8988T (cell line): ENCODE measurements around the gene LRIG1.

Experiments
- DNase-seq: peaks from one replicate; pipeline ENCODE4 v3.0.0; 2011

The LRIG1 gene, protein sequence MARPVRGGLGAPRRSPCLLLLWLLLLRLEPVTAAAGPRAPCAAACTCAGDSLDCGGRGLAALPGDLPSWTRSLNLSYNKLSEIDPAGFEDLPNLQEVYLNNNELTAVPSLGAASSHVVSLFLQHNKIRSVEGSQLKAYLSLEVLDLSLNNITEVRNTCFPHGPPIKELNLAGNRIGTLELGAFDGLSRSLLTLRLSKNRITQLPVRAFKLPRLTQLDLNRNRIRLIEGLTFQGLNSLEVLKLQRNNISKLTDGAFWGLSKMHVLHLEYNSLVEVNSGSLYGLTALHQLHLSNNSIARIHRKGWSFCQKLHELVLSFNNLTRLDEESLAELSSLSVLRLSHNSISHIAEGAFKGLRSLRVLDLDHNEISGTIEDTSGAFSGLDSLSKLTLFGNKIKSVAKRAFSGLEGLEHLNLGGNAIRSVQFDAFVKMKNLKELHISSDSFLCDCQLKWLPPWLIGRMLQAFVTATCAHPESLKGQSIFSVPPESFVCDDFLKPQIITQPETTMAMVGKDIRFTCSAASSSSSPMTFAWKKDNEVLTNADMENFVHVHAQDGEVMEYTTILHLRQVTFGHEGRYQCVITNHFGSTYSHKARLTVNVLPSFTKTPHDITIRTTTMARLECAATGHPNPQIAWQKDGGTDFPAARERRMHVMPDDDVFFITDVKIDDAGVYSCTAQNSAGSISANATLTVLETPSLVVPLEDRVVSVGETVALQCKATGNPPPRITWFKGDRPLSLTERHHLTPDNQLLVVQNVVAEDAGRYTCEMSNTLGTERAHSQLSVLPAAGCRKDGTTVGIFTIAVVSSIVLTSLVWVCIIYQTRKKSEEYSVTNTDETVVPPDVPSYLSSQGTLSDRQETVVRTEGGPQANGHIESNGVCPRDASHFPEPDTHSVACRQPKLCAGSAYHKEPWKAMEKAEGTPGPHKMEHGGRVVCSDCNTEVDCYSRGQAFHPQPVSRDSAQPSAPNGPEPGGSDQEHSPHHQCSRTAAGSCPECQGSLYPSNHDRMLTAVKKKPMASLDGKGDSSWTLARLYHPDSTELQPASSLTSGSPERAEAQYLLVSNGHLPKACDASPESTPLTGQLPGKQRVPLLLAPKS

DNA sequence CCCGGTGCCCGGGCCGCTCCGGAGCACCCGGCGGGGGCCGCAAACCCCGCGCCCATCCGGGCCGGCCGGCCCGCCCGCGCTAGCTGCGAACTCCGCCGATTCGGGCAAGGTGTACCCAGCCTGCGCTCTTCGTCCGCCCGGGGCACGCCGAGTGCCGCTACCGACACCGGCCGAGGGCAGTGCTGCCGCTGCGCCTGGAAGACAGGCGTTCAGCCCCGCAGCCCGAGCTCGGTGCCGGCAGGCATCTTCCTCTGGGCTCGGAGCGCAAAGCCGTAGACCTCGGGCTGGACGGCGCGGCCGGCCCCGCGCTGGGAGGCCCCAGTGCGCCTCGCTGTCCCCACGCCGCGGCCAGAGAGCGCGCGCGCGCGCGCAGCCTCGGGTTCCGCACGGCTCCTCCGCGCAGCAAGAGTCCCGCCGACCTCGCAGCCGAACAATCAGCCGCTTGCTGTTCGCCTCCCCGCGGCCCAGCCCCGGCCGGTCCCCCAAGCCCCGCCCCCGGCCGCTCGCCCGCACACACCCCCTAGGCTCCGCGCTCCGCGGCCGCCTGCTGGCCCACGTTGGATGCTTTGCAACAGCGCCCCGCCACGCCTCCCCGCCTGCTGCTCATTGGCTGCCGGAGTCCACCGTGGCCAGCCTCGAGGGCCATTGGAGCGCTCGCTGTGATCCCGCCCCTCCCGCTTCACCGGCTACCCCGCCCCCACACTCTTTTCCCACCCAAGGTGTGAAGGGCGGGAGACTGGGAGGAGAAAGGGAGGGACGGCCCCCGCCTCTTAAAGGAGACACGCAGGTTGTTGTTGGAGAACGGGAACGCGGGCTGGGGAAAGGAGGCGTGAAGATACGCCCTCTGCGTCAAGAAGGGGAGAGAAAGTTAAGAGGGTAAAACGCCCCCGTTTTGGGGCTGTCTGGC lies at the start of gene LRIG1:
Gene LRIG1, minus strand, starts transcription at position 447 of the 907 bp plus-strand sequence. CDS start 615 bp downstream, outside the sequence.
- DNase-seq: peak; percentile 97

DNA sequence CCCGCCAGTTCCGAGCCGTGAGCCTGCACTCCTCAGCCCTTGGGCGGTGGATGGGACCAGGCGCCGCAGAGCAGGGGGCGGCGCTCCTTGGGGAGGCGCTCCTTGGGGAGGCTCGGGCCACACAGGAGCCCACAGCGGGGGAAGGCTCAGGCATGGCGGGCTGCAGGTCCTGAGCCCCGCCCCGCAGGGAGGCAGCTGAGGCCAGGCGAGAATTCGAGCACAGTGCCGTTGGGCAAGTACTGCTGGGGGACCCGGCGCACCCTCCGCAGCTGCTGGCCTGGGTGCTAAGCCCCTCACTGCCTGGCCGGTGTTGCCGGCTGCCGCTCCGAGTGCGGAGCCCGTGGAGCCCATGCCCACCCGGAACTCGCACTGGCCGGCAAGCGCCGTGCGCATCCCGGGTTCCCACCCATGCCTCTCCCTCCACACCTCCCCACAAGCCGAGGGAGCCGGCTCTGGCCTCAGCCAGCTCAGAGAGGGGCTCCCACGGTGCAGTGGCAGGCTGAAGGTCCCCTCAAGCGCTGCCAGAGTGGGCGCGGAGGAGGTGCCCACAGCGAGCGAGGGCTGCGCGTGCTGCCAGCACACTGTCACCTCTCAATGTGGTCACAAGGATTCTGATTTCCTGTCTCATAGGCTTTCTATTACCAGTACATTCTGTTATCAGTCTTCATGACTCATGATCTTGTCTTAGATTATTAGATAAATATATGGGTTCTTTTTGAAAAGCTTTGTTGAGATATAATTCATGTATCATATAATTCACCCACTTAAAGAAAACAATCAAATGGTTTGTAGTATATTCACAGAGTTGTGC lies 44.0 kb upstream of the LRIG1 start:
- DNase-seq: no peak

DNA sequence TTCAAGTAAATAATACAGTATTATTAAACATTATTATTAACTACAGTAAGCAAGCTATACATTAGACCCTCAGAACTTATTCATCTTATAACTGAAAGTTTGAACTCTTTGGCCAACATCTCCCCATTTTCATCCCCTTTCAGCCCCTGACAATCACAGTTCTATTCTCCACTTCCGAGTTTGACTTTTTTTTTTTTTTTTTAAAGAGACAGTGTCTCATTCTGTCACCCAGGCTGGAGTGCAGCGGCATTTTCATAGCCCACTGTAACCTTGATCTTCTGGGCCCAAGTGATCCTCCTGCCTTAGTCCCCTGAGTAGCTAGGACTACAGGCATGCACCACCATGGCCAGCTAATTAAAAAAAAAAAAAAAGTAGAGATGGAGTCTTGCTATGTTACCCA lies 41.3 kb upstream of the LRIG1 start:
- no peak for DNase-seq

DNA sequence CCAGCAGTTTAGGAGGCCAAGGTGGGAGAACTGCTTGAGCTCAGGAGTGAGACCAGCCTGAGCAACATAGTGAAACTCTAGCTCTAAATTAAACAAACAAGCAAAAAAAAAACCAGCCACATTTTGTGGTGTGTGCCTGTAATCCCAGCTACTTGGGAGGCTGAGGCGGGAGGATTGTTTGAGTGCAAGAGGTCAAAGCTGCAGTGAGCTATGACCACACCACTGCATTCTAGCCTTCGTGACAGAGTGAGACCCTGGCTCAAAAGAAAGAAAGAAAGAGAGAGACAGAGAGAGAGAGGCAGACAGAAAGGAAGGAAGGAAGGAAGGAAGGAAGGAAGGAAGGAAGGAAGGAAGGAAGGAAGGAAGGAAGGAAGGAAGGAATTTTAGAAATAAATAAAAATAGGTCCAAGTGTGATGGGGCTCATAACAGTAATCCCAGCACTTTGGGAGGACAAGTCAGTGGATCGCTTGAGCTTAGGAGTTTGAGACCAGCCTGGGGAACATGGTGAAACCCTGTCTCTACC lies 38.7 kb upstream of the LRIG1 start:
- no peak for DNase-seq

DNA sequence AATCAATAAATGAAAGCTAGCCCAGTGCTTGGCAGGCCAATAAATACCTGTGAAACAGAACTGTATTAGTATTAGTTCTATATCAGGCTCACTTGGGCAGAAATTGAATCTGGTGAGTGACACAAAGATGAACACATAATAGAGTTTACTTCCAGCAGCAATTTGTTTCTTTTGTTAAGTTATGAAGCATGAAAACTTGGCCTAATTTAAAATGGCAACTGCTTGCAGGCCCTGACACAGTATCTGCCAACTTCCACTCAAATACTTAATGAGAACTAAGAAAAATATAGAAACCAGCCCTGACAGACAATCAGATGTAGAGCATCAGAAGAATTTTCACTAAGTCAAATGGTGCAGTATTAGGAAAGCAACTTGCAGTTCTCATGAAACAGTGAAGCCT lies 37.6 kb upstream of the LRIG1 start:
- no peak for DNase-seq

DNA sequence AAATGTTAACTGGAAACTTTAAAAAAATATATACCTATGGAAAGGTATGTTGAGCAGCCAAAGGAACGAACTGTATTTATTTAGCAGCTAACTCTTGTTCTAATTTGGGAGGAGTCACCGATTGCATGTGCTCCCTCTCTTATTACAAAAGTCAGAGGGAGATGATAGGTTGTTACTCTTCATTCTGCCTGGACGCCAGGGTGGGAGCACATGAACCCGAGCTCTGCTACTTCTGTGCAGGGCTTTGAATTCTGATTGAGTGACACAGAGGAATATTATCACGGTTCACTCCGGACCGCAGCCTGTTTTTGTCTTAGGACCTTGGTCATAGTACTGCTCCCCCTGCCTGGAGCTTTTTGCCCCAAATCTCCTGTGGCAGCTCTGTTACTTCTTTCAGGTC lies 36.9 kb upstream of the LRIG1 start:
- DNase-seq: no peak

DNA sequence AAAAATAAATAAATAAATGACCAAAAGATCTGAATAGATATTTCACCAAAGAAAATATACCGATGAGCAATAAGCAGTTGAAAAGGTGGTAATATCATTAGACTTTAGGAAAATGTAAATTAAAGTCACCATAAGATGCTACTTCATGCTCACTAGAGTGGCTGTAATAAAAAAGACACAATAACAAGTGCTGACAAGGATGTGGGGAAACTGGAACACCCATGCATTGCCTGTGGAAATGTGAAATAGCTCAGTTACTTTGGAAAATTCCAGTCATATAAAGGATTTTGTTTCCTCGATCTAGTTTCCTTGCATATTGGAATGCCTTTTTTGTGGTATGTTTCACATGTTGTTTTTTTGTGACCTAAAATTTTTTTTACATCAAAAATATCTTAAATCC lies 36.0 kb upstream of the LRIG1 start:
- no peak for DNase-seq

DNA sequence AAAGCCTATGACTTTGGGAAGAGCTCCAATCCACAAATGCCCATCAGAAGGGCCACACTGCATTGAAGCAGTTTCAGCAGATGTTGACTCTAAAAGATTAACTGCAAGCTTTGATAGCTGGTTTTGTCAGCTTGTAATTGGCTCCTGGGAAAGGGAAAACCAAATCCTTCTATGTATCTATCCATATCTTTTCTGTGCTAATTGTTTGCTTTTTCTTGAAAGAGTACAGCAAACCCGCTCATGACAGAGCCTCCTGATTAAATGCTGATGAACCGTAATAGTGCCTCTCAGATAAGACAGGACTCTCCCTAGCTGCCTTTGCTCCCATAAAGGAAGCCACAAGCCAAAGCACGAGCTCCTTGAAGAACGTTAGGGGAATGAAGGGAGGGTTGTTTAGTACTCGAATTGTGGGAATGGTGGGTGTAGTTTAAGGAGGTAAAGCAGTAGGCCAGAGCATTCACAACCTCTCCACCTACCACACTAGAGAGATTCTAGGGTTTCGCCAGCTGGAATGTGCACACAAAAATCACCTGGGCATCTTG lies 33.6 kb upstream of the LRIG1 start:
- DNase-seq: no peak

DNA sequence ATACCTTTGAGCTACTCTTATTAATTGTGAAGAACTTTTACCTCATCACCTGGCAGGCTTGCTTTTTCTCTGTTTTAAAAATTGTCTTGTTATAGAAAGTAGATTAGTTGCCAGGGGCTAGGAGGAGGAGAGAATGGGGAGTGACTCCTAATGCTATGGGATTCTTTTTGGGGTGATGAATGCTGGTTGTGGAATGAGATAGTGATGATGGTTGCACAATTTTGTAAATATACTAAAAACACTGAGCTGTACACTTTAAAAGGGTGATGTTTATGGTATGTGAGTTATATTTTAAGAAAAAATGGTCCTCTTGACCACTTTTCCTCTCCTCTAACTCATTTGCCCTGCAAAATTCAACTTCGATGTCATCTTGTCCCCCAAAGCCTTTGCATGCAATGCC lies 31.8 kb upstream of the LRIG1 start:
- no peak for DNase-seq

DNA sequence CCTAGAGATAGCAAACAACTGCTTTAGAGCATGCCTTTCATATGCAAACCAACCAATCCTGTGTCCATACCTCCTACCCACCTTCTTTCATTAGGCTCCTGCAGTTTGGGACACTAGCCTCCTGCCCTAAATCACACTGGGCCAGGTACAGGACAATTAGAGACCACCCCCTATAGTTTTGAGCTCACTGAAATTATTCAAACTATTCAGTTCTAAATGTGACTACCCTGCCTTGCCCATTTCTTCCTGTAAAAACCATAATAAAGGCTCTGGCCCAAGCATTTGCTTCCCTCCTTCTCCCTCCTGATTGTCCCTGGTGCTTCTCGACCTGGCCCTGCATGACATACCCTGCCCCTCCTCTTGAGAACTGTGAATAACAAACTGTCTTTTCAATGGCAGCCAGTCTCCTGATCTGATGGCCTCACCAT lies 31.4 kb upstream of the LRIG1 start:
- no peak for DNase-seq

DNA sequence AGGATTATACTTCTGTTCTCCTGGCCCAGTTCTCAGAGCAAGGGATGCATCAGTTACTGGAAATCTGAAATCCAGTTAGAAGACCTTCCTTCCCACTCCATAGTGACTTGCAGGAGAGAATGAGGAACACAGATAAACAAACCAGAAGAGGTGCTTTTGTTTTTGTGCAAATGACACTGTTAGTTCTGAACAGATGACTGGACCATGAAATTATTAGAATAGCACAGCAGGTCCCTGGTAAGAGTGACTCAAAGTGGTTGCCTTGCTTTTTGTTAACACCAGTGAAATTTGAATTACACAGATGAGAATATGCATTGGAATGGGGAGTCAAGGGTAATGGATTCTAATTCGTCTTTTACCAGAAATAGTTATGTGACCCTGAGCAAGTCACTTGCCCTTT lies 30.4 kb upstream of the LRIG1 start:
- no peak for DNase-seq

DNA sequence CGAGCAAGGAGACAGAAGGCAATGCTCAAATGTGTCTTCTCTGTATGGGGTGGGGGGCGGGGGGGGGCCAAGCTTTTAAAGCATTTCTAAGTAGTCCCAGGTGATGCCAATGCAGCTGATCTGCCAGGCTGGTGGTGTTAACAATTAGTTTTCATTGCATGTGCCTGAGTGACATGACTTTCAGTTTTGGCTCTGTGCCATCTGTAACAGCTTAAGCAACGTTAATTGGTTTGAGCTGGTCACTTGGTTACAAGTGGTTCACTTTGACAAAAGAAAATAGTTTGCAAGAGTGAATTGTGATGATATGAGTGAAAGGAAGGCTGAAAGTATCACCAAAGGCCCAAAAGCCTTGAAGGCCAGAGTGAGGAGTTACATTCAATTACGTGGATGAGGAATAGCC lies 26.4 kb upstream of the LRIG1 start:
- no peak for DNase-seq

DNA sequence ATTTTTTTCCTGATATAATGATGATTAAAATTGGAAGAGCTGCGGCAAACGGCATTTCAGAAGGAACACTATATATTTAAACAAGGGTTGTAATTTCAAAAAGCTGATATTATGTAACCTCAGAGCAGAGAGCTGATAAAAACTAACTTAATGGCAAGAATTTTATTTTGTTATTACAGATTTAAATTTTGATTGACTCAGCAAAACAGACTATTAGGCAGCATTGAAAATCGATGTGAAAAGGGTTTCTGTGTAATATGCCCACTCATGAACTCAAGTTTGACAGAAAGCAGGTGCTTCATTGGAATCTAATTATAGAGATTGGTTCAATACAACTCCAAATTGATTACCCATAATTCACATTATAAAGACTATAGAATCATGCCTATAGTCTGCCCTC lies 24.9 kb upstream of the LRIG1 start:
- DNase-seq: no peak

DNA sequence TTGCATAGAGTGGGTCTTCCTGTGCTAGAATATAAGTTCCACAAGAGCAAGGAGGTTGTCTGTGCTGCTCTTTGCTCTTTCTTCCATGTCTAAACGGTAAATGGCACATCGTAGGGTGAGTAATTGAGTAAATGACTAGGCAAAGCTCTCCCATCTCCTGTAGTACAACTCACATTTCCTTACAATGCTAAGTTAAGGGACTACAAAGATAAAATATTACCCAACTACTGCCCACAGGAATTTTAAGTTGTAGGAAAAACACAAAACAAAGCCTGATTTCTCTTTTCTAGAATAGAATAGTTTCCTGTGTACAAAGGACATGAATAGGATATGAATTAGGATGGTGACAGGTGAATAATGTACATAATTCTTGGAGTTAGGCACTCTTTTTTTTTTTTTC lies 19.9 kb upstream of the LRIG1 start:
- DNase-seq: no peak

DNA sequence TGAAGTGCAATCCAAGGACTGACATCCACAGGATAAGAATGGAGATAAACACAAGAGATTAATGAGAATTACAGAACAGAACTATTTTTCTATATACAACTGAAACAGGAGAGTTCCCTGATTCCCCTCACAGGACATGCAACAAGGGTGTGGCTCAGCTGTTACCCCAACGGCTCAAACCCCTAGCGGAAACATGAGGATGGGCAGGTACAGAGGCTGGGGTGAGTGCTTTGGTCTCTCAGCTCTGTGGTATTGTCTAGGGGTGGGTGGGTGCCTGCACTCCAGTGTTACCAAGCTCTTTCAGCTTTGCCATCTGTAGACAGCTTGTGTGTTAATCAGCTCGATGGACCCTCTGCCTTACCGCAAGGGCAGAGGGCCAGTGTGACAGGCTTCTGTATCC lies 17.8 kb upstream of the LRIG1 start:
- no peak for DNase-seq

DNA sequence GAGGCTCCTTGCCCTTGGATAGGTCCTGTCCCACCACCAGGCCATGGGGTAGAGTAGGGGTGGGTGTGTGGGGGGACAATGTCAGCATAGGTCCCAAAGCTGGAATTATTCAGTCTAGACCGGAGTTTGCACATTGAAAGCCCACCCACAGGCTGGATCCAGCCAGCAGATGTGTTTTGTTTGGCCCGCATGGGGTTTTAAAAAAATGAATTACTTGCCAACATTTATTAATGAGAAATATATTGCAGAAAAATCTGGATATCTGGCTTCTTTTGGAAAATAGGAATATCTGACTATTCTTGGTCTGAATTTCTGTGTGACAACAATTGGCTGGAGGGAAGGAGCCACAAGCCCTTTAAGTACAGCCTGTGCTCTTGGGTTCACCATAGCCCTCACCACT lies 17.3 kb upstream of the LRIG1 start:
- no peak for DNase-seq

DNA sequence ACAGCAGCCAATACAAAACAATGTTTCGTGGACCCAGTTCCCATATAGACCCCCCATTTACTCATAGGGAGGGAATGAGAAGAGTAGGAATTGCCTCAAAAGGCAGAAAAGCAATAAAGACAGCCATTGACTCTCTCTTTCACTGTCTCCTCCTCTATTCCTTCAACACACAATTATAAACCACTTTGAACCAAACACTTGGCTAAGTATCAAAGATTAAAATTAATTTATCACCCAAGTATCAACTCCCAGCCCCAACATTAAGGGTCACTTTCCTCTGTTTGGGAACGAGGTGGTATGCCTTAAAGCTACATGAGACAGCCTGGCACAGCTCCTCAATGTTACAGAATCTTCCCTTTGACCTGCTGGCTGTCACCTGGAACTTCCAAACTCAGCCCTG lies 16.4 kb upstream of the LRIG1 start:
- DNase-seq: no peak

DNA sequence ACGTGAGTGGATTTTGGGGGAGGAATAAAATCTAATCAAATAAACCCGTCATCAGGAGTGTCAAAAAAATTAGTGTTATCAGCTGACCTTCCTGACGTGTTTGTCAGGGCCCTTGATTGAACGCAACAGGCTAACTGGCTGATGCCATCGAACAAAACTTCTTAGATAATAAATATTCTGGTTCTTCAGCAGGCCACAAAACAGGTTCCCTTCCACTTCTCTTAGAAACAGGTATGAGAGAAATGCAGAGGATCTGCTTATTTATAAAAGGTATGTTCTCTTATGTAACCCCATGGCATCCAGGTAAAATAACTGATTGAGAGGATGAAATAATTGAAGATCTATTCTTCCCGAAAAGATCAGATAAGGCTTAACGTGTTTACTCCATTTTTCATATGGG lies 7.6 kb upstream of the LRIG1 start:
- no peak for DNase-seq

DNA sequence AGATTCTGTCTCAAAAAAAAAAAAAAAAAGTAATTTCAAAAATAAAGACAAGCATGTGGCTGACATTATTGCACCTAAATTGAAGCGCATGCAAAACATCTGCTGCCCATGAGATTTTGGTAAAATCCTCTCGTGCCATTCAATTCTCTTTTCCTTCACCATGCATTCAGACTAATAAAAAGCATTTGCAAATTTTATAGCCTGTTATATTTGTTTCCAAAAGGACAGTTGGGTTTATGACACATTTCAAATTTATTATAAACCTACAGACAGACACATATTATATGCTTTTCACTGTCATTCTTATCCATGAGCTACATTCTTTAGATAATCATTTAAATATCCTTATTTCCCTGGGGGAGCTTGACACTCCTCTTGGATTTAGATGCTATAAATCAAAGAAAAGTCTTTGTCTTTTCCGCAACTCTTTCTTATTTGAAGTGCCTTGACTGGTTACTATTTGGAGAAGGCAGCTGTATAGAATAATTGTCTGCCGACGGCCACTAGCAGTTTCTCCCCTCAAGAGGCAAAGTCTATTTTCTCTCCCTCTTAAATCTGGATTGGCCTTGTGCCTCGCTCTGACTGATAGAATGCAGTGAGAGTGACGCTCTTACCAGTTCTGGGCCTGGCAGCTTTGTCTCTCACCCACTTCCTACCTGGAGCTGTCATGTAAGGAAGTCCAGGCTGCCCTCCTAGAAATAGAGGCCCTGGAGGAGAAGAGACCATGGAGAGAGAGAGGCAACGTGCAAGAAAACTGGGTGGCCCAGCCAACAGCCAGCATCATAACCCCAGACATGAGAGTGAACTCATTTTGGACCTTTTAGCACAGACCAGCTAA lies 6.8 kb upstream of the LRIG1 start:
- DNase-seq: no peak

DNA sequence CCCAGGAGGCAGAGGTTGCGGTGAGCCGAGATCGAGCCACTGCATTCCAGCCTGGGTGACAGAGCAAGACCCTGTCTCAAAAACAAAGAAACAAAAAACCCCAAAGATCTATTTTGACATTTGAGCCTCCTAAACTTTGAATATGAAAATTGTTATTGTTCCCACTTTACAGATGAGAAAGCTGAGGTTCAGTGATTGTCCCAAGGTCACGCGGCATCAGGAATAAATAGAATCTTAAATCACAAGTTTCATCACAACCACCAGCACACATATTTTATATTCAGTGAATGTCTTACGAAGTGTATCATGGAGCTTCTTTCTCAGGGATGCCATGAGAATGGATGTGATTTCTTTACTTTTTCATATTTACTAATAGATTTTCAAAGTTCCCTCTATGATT lies 5.3 kb upstream of the LRIG1 start:
- DNase-seq: no peak
